ENCODE measurements around the gene CD101.

Gene CD101

GRCh38 chr1:116984406-116985160, 17.0 kb upstream of the CD101 start:
- DNase-seq (ENCODE audit: low read depth in 2 of 2): no peak

GRCh38 chr1:116986421-116987255, 14.9 kb upstream of the CD101 start:
- no peak for DNase-seq (ENCODE audit: low read depth in 2 of 2)

DNA sequence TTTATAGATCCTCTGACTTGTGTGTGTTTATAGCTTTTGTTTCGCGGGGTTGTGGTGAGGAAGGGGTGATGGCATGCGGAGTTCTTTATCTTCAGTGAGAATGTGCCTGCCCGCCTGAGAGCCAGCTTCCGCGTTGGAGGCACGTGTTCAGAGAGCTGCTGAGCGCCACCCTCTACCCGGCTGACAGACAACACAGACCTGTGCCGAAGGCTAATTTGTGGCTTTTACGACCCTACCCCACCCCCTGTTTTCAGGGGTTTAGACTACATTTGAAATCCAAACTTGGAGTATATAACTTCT, 14.4 kb upstream of the CD101 start:
- peak; percentile 36 to 37 for DNase-seq (ENCODE audit: low read depth in 2 of 2)

GRCh38 chr1:116988248-116988647, 13.3 kb upstream of the CD101 start:
- DNase-seq (ENCODE audit: low read depth in 2 of 2): no peak

DNA sequence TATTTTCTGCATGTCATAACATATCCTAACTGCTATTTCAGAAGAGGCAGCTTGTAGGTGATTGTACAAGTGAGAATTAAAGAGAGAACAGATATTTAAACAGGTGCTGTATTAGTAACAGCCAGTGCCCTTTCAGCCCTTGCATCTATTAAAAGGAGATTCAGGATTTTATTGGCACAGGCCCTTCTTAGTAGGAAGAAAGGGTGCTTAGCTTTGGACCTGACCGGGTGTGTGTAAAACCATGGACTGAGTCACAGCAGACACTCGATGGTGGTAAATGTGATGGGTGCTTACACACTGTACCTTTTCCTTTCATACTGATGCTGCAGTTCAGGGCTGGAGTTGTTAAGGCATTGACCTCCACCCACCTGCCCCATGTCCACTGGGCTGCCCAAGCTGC, 12.7 kb upstream of the CD101 start:
- DNase-seq (ENCODE audit: low read depth in 2 of 2): no peak

GRCh38 chr1:116989835-116990234, 11.7 kb upstream of the CD101 start:
- no peak for DNase-seq (ENCODE audit: low read depth in 2 of 2)

GRCh38 chr1:116990612-116991151, 10.9 kb upstream of the CD101 start:
- no peak for DNase-seq (ENCODE audit: low read depth in 2 of 2)

DNA sequence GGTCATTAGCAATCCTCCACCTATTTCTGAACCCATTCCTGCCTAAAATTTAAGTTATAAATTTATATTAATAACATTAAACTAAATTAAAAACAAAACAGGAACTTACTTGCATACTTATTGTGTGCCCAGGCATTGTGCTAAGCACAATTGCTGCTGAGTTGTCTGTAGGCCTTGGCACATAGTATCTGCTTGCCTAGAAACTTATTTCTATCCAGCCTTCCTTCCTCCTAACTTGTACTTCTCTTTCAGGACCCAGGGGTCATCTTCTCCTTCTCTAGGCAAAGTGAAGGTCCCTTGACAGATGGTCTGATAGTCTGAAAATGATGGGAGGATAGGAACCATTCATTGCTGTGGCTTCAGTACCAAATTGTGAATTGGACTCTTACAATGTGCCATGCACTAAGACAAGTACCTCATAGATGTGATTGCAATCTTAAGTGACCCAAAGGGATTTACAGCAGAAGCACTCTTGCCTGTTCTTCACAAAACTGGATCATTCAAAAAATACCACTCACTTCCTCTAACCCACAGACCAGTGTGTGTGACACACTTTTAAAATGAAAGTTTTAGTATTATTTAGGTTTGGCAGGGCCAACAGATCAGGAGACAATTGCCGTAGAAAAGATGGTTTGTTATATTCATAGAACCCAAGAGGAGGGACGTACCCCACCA, 10.3 kb upstream of the CD101 start:
- DNase-seq (ENCODE audit: low read depth in 2 of 2): no peak

- no peak for DNase-seq (ENCODE audit: low read depth in 2 of 2)
These were observed 9.6 kb upstream of the CD101 start for GRCh38 chr1:116991918-116992317.

DNA sequence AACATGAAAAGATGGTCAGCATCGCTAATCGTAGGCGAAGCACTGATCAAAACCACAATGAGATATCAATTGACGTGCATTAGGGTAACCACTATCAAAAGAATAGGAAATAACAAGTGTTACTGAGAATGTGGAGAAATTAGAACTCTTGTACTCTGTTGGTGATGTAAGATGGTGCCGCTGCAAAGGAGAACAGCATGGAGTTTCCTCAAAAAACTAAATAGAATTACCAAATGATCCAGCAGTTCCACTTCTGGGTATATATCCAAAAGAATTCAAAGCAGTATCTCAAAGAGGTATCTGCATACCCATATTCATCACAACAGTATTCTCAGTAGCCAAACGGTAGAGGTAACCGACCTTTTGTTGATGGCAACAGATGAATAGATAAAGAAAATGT, 8.3 kb upstream of the CD101 start:
- DNase-seq (ENCODE audit: low read depth in 2 of 2): no peak

GRCh38 chr1:116994411-116994810, 7.1 kb upstream of the CD101 start:
- DNase-seq (ENCODE audit: low read depth in 2 of 2): no peak

DNA sequence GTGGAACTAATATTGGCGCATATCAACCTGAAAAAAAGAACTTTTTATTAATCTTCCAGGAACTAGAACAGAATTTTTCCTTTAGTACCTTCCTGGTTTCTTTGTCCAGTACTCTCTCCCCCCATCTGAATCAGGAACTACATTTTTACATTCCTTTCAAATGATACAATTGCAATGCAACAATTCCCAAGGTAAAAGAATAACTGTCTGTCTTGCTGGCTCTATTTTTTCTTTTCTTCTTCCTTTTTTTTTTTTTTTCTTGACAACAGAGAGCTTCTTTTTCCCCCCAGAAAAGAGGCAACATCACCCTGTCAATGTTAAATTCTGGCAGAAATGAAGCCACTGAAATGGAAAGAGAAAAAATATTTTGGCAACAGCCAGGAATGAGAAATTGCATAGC, 4.5 kb upstream of the CD101 start:
- no peak for DNase-seq (ENCODE audit: low read depth in 2 of 2)

DNA sequence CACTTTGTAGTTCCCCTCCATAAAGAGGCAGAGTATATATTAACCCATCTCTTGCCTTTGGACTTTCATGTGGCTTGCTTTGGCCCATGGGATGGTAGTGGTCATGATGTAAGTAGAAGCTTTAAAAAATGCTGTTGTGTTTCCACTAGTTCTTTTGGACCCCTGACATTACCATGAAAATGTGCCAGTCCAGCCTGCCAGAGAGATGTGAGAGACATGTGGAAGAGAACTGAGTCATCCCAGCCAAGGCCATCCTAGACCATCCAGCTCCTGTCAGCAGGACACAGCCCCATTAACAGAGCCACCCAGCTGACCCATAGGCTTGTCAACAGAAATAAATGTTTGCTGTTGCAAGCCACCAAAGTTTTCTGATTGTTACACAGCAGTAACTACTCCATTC, 3.9 kb upstream of the CD101 start:
- no peak for DNase-seq (ENCODE audit: low read depth in 2 of 2)

- DNase-seq (ENCODE audit: low read depth in 2 of 2): no peak
These were observed 2.0 kb upstream of the CD101 start for GRCh38 chr1:116999596-116999995.

DNA sequence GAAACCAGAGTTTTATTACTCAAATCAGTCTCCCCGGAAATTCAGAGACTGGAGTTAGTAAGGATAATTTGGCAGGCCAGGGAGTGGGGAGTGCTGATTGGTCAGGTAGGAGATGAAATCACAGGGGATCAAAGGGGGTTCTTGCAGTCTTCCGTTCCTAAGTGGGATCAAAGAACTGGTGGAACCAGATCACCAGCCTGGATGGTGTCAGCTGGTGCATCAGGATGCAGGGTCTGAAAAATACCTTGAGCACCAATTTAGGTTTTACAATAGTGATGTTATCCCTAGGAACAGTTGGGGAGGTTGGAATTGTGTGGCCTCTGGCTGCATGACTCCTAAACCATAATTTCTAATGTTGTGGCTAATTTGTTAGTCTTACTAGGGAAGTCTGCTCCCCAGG, 1.4 kb upstream of the CD101 start:
- DNase-seq (ENCODE audit: low read depth in 2 of 2): no peak

DNA sequence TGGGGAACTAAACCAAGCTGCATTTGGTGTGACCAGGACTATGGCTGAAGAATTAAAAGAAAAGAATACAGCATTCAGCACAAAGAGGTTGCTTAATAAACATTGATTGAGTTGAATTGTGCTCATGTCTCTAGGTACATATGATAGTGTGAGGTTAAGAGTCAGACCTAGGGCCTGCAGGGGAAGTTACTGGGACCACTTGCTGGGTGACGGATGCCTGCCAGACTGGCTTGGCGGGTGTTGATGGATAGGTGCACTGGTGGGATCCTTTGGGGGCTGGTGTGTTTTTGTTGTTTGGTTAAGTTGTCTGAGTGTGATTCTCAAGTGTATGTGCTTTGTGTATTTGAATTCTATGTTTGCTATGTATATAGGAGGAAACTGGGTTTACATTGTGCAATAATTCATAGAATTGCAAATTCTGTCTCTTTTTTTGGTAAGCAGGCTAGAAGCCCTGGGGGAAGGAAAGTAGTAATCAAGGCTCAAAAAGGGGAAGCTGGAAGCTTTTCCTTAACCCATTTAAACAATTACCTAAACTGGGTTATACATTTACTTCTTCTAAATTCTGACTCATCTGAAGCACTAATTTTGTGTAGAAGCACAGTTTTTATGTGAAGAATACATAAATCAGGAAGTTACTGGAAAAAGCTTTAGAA, 1.8 kb downstream of the CD101 start:
- no peak for DNase-seq (ENCODE audit: low read depth in 2 of 2)

DNA sequence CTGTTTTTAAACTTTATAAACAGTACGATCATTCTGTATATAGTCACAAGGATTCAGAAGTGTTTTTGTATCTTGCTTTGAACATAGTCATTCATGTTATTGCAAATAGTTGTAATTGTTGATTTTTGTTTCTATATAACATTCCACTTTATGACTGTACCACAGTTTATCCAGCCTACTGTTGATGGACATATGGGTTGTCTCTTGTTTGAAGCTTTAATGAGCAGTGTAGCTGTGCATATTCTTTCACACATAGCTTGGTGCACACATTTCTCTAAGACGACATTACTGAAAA, 6.1 kb downstream of the CD101 start:
- no peak for DNase-seq (ENCODE audit: low read depth in 2 of 2)

GRCh38 chr1:117008656-117009055, 7.1 kb downstream of the CD101 start:
- DNase-seq (ENCODE audit: low read depth in 2 of 2): no peak

GRCh38 chr1:117009132-117009531, 7.6 kb downstream of the CD101 start:
- no peak for DNase-seq (ENCODE audit: low read depth in 2 of 2)

GRCh38 chr1:117010310-117010969, 8.9 kb downstream of the CD101 start:
- no peak for DNase-seq (ENCODE audit: low read depth in 2 of 2)

DNA sequence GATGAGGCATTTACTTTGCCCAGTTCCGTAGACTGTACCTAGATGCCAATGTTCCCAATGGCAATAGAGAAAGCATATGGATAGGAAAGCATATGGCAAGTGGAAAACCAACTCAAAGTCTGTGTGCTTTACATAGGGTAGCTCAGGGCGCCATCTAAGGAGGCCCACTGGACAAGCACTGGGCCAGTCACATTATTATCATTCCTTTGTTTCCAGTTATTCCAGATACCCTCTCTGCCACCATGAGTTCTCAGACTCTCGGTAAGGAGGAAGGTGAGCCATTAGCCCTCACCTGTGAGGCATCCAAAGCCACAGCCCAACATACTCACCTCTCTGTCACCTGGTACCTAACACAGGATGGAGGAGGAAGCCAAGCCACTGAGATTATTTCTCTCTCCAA, 9.8 kb downstream of the CD101 start:
- no peak for DNase-seq (ENCODE audit: low read depth in 2 of 2)
